AG10803 (cell line): ENCODE results near the gene RAB9A.
"Not testable (repeated sequence)": the region's sequence is repeated elsewhere in the genome, so short reads cannot be mapped to it uniquely, and the experiment has no call there.

Source experiments
- DNase-seq: peaks from one replicate; pipeline ENCODE4 v3.0.0; 2010; ENCODE audit warnings: low read depth
- H3K4me3 ChIP-seq: 2 replicates; pipeline ENCODE4 v1.5.1; 2011; ENCODE audit warnings: mild to moderate bottlenecking, low read length, control low read depth
- CTCF ChIP-seq: conservative IDR thresholded peaks from 2 replicates; pipeline ENCODE4 v1.5.1; 2011; ENCODE audit warnings: mild to moderate bottlenecking, low read length, control low read depth, inconsistent platforms

RAB9A gene

GRCh38 chrX:13661735-13662288 lies 27.1 kb upstream of the RAB9A start:
- TF ChIP-seq CTCF: no peak
- peak overlapping the region; percentile 39 for H3K4me3 ChIP-seq
- DNase-seq: no peak

- TF ChIP-seq CTCF: no peak
- peak overlapping the region; percentile 39 for H3K4me3 ChIP-seq
- peak; percentile 95 for DNase-seq
Measured at GRCh38 chrX:13662355-13662791, 26.6 kb upstream of the RAB9A start.

GRCh38 chrX:13664020-13664419 lies 24.9 kb upstream of the RAB9A start:
- no peak overlapping the region for H3K4me3 ChIP-seq
- TF ChIP-seq CTCF: no peak
- no peak for DNase-seq

- no peak for TF ChIP-seq CTCF
- H3K4me3 ChIP-seq: no peak overlapping the region
- DNase-seq: no peak
Measured at GRCh38 chrX:13666836-13667235, 22.1 kb upstream of the RAB9A start.

GRCh38 chrX:13667919-13668318 lies 21.0 kb upstream of the RAB9A start:
- no peak for TF ChIP-seq CTCF
- DNase-seq: no peak
- H3K4me3 ChIP-seq: no peak overlapping the region

- no peak overlapping the region for H3K4me3 ChIP-seq
- peak; percentile 95 for DNase-seq
- no peak for TF ChIP-seq CTCF
Measured at GRCh38 chrX:13669246-13669737, 19.6 kb upstream of the RAB9A start.

GRCh38 chrX:13669755-13670154 lies 19.2 kb upstream of the RAB9A start:
- not testable (repeated sequence) for DNase-seq, H3K4me3 ChIP-seq
